Panc1 (cell line): Measurements from ENCODE around the gene RARA. TPM values are rescaled to one million over a fixed set of nuclear protein-coding genes. Genes with fewer than 3 reads are reported as not detected.

Experiments
- ATAC-seq: fragments of 200-7000 bp; cut with Tn5 transposase; 2 replicates; pipeline ENCODE4 v1.9.1; 2020; ENCODE audit warnings: mild to moderate bottlenecking, moderate library complexity
- BruUV-seq: library from RNA; stranded (reverse); fragments of 400-500 nt; replicated peaks from 2 replicates; lab custom pipeline; 2021; lab: Mats Ljungman, UMichigan
- CTCF ChIA-PET: fragments of 300-600 bp; sonication (Branson Sonifier 250); formaldehyde crosslinking; loops from one replicate; lab custom pipeline; 2022; ENCODE audit warnings: antibody characterized with exemption; lab: Charles Lee
- POLR2A ChIA-PET: fragments of 300-600 bp; sonication (Branson Sonifier 250); formaldehyde crosslinking; loops from one replicate; lab custom pipeline; 2022; ENCODE audit warnings: antibody characterized with exemption; lab: Charles Lee
- DNase-seq: peaks from one replicate; pipeline ENCODE4 v3.0.0-alpha.2; 2010; ENCODE audit warnings: low read depth, low spot score
- H3K27ac ChIP-seq: 2 replicates; pipeline ENCODE4 v1.5.1; 2011; ENCODE audit warnings: mild to moderate bottlenecking, low read length, inconsistent platforms
- H3K27me3 ChIP-seq: fragments of 200-500 bp; sonication (Bioruptor generic); 2 replicates; pipeline ENCODE4 v1.6.0; 2014; ENCODE audit warnings: low read length, inconsistent platforms; ENCODE audit not compliant: control insufficient read depth, insufficient read depth
- H3K36me3 ChIP-seq: fragments of 200-500 bp; sonication (Bioruptor generic); 2 replicates; pipeline ENCODE4 v1.5.1; 2014; ENCODE audit warnings: inconsistent platforms, mild to moderate bottlenecking, low read length, moderate library complexity; ENCODE audit not compliant: control insufficient read depth, insufficient read depth
- H3K4me1 ChIP-seq: 2 replicates; pipeline ENCODE4 v1.5.1; 2011; ENCODE audit warnings: inconsistent platforms, mild to moderate bottlenecking, low read length, moderate library complexity; ENCODE audit not compliant: control insufficient read depth, insufficient read depth
- H3K4me3 ChIP-seq, 2 experiments: 2 replicates each; pipeline ENCODE4 v1.5.1; 2011 to 2012; ENCODE audit warnings: low read depth in 2 of 2, low read length in 2 of 2, mild to moderate bottlenecking in 2 of 2, inconsistent platforms in 1 of 2, moderate library complexity in 1 of 2
- H3K9me3 ChIP-seq: fragments of 200-500 bp; sonication (Bioruptor generic); 2 replicates; pipeline ENCODE4 v1.5.1; 2014; ENCODE audit warnings: low read depth, mild to moderate bottlenecking, inconsistent platforms, low read length, moderate library complexity; ENCODE audit not compliant: control insufficient read depth, insufficient read depth
- POLR2AphosphoS5 ChIP-seq: IDR thresholded peaks from 2 replicates; pipeline ENCODE4 v1.6.1; 2012; ENCODE audit warnings: mild to moderate bottlenecking, low read depth, low read length, moderate library complexity
- SIN3A ChIP-seq: IDR thresholded peaks from 2 replicates; pipeline ENCODE4 v1.6.1; 2012; ENCODE audit warnings: low read depth, mild to moderate bottlenecking, low read length, moderate library complexity, borderline replicate concordance; ENCODE audit not compliant: insufficient read depth
- TCF7L2 ChIP-seq: IDR thresholded peaks from 2 replicates; pipeline ENCODE4 v1.6.1; 2011; ENCODE audit warnings: mild to moderate bottlenecking, low read depth, low read length, inconsistent platforms
- in situ Hi-C: cut with HindIII; loops from 2 replicates; pipeline ENCODE4 v1.10.0; 2016; ENCODE audit warnings: low sequenced_read_pairs, low pct_unique_long_range_greater_than_20kb
- intact Hi-C: fragments of 100-400 bp; cut with micrococcal nuclease; formaldehyde crosslinking; loops from one replicate; pipeline ENCODE4 v1.10.0; 2022; ENCODE audit not compliant: unreplicated experiment
- total RNA-seq: library from RNA; stranded (reverse); gene quantifications from one replicate; pipeline ENCODE4 v1.2.1, GENCODE V29; 2021; ENCODE audit not compliant: unreplicated experiment
- TF ChIP-seq, protein P1 (sequence below): fragments of 450-650 bp; IDR thresholded peaks from 2 replicates; pipeline ENCODE4 v1.5.1; 2017; ENCODE audit warnings: mild to moderate bottlenecking
- TF ChIP-seq, protein P2 (sequence below), 2 experiments: IDR thresholded peaks; 2 replicates each; pipeline ENCODE4 v1.6.1; 2011 to 2012; ENCODE audit warnings: low read depth in 2 of 2, control low read depth in 1 of 2, low read length in 1 of 2, mild to moderate bottlenecking in 1 of 2, moderate library complexity in 1 of 2; ENCODE audit not compliant: insufficient read depth in 1 of 2

The RARA gene
- total RNA-seq, 1 experiment from 2014 or later, result 55.6 TPM

DNA sequence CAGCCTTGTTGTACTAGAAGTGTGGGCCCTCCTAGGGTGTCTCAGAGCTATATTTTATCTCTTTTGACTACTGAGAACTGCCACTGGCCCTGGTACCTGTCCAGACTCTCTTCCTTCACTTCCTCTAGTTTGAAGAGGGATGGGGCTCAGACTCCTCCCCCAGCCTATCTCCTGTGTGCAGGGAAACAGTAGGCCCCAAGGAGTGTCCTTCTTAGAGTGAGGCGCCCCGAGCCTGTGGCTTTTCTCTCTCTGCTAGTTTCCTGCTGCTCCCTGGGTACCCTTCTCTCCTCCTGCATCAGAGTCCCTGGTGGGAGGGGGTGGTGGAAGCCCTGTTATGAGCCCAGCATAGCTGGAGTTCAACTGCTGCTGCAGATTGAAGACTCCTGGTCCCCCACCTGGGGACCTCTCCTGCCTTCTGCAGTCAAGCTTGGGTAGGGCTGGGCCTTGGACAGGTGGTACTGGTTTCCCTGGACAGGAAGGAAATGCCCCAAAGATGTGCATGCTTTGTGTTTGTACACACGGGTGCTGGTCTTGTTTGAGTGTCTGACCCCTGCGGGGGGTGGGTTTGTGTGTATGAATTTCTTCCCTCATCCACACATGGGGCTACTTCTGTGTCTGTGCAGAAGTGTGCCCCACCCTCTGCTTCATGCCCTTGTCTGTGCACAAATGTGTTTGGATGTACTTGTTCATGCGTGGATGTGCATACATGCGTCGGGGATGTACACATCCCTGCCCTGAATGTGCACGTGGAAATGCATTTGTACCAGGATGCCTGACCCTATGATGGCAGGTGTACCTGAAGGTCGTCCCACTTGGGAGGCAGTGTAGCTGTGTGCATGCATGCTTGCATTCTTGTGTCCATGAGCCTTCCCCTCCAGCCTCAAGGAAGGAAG is 6.9 kb downstream of the RARA start:
- Histone ChIP-seq H3K27me3 (no peaks in the 10 kb centered on the region), H3K36me3 (no peaks in the 10 kb centered on the region; the same call in 1 of the 2 replicates), H3K4me3 (peak overlapping the region in 1 of 2 experiments; percentile 87; a peak in 3 of 4 replicates), H3K4me1 (peaks cover 77% of the 10 kb centered on the region), H3K27ac (peak overlapping the region; percentile 73), H3K9me3 (no peaks in the 10 kb centered on the region)
- DNase-seq (no peak), ATAC-seq (no peak)
- CTCF ChIA-PET, result interaction anchor here (0.7 to 2.1 kb wide), 2 partner anchors 9 to 28 kb away, joined by 3 to 18 read pairs; no protein-coding TSS in a partner anchor
- intact Hi-C loops (no loop called here), in situ Hi-C loops (no loop called here)
- no peak for TF ChIP-seq POLR2AphosphoS5
- TF ChIP-seq, protein P1, sequence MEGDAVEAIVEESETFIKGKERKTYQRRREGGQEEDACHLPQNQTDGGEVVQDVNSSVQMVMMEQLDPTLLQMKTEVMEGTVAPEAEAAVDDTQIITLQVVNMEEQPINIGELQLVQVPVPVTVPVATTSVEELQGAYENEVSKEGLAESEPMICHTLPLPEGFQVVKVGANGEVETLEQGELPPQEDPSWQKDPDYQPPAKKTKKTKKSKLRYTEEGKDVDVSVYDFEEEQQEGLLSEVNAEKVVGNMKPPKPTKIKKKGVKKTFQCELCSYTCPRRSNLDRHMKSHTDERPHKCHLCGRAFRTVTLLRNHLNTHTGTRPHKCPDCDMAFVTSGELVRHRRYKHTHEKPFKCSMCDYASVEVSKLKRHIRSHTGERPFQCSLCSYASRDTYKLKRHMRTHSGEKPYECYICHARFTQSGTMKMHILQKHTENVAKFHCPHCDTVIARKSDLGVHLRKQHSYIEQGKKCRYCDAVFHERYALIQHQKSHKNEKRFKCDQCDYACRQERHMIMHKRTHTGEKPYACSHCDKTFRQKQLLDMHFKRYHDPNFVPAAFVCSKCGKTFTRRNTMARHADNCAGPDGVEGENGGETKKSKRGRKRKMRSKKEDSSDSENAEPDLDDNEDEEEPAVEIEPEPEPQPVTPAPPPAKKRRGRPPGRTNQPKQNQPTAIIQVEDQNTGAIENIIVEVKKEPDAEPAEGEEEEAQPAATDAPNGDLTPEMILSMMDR, result no peak
- no peak for TF ChIP-seq SIN3A
- TF ChIP-seq TCF7L2, result no peak
- TF ChIP-seq, protein P2, sequence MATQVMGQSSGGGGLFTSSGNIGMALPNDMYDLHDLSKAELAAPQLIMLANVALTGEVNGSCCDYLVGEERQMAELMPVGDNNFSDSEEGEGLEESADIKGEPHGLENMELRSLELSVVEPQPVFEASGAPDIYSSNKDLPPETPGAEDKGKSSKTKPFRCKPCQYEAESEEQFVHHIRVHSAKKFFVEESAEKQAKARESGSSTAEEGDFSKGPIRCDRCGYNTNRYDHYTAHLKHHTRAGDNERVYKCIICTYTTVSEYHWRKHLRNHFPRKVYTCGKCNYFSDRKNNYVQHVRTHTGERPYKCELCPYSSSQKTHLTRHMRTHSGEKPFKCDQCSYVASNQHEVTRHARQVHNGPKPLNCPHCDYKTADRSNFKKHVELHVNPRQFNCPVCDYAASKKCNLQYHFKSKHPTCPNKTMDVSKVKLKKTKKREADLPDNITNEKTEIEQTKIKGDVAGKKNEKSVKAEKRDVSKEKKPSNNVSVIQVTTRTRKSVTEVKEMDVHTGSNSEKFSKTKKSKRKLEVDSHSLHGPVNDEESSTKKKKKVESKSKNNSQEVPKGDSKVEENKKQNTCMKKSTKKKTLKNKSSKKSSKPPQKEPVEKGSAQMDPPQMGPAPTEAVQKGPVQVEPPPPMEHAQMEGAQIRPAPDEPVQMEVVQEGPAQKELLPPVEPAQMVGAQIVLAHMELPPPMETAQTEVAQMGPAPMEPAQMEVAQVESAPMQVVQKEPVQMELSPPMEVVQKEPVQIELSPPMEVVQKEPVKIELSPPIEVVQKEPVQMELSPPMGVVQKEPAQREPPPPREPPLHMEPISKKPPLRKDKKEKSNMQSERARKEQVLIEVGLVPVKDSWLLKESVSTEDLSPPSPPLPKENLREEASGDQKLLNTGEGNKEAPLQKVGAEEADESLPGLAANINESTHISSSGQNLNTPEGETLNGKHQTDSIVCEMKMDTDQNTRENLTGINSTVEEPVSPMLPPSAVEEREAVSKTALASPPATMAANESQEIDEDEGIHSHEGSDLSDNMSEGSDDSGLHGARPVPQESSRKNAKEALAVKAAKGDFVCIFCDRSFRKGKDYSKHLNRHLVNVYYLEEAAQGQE (IDR thresholded peaks at IDR 0.05; ENCODE audit: insufficient read depth in 1 of 2, low read depth in 2 of 2, low read length in 1 of 2), result no peak
- POLR2A ChIA-PET, result interaction anchor here (0.6 kb wide), 1 partner anchor 220 kb away, joined by 8 read pairs; no protein-coding TSS in a partner anchor
- BruUV-seq, result no TSS peak

DNA sequence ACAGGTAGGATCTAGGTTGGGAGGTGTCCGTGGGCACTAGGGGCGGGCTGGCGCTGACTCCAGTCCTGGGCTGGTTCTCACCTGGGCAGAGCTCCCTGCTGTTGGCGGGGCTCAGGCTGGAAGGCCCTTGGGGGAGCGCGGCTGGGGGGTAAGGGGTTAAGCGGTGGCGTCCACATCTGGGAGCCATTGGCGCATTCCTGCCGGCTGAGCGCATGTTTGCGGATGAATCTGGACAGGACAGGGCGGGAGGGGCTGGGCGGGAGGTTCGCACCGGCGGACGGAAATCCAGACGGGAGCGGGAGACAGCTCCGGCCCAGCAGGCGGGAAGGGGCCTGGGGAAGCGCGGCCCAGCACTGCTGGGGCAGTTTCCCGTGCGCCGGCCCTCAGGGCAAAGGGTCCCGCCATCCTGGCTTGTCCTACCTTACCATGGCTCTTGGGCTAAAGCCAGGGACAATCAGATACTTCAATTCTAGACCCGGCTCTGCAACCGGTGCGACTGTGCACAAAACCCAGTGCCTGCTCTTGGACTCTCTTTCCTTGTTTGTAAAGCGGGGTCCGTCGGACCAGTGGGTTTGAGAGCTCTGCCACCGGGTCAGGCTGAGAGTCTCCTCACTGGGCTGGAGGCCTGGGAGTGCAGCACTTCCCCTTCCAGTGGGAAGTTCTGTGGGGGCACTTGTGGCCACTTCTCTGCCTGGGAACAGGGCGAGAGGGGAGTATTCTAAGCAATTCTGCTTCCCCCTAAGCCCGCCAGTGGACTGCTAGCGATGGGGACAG is 7.8 kb downstream of the RARA start:
- H3K4me3 ChIP-seq, result peak overlapping the region; percentile 72 to 87
- peak; percentile 20 for ATAC-seq
- CTCF ChIA-PET, result interaction anchor here (0.6 to 2.1 kb wide), 11 partner anchors 8 to 172 kb away, joined by 3 to 18 read pairs (median 6); partner anchors contain the start of gene RARA
- no TSS peak for BruUV-seq
- intact Hi-C loops (no loop called here), in situ Hi-C loops (no loop called here)
- H3K36me3 ChIP-seq, result no peaks in the 10 kb centered on the region; the same call in 1 of the 2 replicates
- POLR2A ChIA-PET, result interaction anchor here (0.6 to 0.8 kb wide), 4 partner anchors 8 to 726 kb away, joined by 3 to 11 read pairs (median 7); no protein-coding TSS in a partner anchor
- TF ChIP-seq, protein P1, result no peak
- TF ChIP-seq POLR2AphosphoS5 (no peak), SIN3A (0 out of 2 replicates have a peak, but pooled peaks have one; percentile 74), TCF7L2 (no peak)
- TF ChIP-seq, protein P2 (IDR thresholded peaks at IDR 0.05; ENCODE audit: insufficient read depth in 1 of 2, low read depth in 2 of 2, low read length in 1 of 2), result no peak
- H3K27me3 ChIP-seq, result no peaks in the 10 kb centered on the region
- H3K9me3 ChIP-seq, result no peaks in the 10 kb centered on the region
- DNase-seq, result no peak
- peaks cover 77% of the 10 kb centered on the region for H3K4me1 ChIP-seq
- H3K27ac ChIP-seq, result peak overlapping the region; percentile 85
